GM19193 (cell line): ENCODE data around the gene KRT40.

Source experiments
- POLR2A ChIP-seq: IDR thresholded peaks from 4 replicates; pipeline ENCODE4 v1.6.1; 2011; ENCODE audit not compliant: insufficient read depth, insufficient read length; ENCODE audit errors: extremely low read depth

Gene KRT40

DNA sequence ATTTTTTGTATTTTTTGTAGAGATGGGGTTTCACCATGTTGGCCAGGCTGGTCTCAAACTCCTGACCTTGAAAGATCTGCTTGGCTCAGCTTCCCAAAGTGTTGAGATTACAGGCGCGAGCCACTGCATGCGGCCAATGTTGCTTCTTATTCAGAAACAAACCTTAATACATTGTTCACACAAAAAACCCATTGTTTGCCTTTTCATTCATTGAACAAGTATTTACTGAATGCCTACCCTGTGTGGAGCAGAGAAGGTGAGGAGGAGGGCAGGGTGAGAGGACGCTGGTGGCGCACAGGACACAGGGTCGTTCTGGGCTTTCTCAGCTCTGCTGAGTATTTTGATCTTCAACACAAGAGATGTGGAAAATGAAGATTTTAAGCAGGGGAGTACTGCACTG is 38.7 kb downstream of the KRT40 start:
- no peak for TF ChIP-seq POLR2A

DNA sequence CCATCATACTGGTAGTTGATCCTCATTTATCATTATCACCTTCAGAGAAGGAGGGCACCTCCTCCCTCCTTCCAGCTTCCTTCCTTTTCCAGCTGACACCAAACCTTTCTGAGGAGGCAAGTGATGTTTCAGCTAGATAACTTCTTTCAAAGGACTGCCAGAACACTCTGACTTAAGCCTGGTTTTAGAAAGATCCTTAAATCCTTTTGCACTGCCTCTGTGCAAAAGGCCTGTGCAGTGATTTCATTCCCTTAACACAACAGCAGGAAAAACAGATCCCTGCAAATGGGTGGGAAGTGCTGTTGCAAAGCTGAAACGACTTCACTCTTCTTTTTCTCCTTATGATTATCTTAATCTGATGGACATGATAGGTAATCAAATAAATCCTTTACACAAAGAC is 39.6 kb downstream of the KRT40 start:
- no peak for TF ChIP-seq POLR2A

DNA sequence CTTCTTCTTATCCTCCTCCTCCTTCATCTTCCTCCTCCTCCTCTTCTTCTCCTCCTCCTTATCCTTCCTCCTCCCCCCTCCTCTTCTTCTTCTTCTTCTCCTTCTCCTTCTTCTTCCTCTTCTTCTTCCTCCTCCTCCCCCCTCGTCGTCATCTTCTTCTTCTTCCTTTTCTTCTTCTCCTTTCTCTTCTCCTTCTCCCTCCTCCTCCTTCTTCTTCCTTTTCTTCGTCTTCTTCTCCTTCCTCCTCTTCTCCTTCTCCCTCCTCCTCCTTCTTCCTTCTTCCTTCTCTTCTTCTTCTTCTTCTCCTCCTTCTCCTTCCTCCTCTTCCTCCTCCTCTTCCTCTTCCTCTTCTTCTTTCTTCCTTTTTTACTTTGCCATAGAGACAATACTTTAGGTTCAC is 41.6 kb downstream of the KRT40 start:
- no peak for TF ChIP-seq POLR2A

DNA sequence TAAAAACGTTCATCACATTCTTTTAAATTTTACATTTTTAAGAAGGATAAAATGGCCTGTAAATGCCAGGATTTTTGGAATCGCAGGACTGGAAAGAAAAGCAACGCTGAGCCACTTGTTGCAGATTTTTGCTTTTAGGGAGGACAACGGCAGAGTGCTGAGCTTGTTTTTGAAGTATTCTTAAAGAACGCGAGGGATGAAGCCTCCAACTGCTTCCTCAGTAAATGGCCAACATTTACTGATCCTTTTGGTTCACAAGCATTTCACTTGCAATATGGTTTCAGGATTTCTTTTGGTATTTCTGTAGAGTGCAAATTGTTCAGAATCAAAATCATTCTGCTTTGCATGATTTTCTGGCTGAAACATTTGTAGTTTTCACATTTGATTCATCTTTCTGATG is 43.9 kb downstream of the KRT40 start:
- TF ChIP-seq POLR2A, result no peak

DNA sequence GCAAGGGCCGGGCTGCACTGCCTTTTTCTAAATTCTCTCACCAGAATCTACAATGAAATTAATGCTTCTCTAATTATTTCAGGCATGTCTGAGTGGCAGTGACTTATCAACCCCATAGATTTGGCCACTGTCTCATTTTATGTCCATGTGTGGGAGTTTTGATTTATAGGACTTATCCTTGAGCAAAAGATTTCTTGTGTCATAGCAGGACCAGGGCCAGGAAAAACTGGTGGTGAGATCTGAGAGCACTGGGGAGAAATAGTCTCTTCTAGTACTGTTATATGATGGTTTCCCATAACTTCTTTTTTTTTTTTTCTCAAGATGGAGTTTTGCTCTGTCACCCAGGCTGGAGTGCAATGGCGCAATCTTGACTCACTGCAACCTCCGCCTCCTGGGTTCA is 45.1 kb downstream of the KRT40 start:
- TF ChIP-seq POLR2A, result no peak

DNA sequence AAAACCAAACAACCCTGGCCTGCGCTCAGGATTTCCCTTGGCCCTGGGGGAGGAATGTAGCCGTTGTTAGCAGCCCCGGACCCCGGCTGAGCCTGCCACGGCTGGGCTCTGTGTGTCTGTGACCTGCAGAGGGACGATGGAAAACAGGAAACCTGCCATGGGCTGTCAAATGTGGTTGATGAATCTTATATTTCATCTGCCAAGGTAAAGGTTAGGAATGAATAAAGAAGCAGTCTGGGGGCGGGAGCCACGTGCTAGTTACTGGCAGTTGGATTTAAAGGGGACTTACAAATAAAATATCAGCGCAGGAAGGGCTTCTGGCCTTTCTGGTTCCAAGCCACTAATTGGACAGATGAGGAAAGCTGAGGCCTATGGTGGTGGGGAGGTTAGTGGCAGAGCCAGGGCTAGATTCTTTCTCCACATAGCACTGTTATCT is 46.7 kb downstream of the KRT40 start, which contains the start of gene KRT23:
KRT23 (minus strand) TSS at position 263 of the 436 bp plus-strand sequence. CDS start 1,043 bp downstream, outside the sequence.
- no peak for TF ChIP-seq POLR2A

DNA sequence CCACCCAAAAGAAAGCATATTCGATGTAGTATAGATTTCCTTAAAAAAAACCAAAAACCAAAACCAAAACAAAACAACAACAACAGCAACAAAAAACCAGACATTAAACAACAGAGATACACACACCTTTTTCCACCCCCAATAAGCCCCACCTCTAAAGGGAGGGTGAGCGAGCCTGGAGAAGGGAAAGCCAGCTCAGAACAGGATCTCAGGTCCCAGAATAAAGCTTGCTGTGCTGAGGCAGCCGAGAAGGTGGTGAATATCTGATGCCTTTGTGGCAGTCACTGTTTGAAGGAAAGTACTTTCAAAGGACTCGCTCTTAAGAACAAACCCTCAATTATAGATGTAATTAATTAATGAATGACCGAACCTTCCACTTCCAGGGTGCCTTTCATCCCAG is 47.1 kb downstream of the KRT40 start:
- TF ChIP-seq POLR2A, result no peak

- no peak for TF ChIP-seq POLR2A
These were observed 47.6 kb downstream of the KRT40 start for GRCh38 chr17:40936437-40936971.

DNA sequence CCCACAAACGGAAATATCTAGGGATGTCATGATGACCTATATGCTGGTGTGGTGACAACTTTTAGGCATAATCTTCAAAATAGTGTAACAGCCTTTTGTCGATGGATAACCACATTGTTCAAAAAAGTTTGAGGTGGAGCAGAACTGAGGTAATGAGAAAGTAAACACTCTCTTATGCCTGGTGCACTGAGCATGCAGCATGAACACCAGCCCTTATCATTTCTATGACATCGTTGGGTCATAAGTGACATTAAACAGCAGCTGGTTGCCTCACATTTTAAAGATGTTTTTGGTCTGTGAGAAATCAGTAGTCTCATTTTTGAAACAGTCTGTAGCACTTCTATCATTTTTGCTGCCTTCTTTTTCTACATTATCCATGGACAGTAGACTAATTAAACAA is 48.5 kb downstream of the KRT40 start:
- TF ChIP-seq POLR2A, result no peak

GRCh38 chr17:40932608-40933007 is 51.5 kb downstream of the KRT40 start:
- no peak for TF ChIP-seq POLR2A

DNA sequence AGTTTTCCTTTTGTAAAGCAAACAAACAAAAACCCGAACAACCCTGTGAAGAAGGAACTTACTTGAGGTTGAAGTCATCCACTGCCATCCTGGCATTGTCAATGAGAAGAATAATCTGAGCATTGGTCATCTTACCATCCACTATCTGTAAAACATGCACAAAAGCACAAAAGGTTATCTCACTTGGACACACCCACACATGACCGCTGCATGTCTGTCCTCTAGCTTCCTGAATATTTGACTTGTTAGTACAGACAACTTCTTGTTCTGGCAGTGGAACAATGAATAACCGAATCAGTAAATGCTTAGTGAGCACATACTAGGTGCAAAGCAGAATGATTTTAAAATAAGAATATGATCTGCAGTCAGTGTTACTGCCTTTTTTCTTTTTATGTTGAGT is 52.8 kb downstream of the KRT40 start:
- no peak for TF ChIP-seq POLR2A
